Left ventricle myocardium inferior (tissue), 1 donor: ENCODE data around the gene LYPD6. TPM values are rescaled to one million over a fixed set of nuclear protein-coding genes. Genes with fewer than 3 reads are reported as not detected.

Experiments
- DNase-seq: peaks from one replicate; pipeline ENCODE4 v3.0.0-alpha.2; 2020
- H3K27ac ChIP-seq: fragments of 200-600 bp; replicated peaks from 2 replicates; pipeline ENCODE4 v1.8.0; 2021
- H3K27me3 ChIP-seq: fragments of 200-600 bp; 2 replicates; pipeline ENCODE4 v1.8.0; 2021; ENCODE audit warnings: low read depth
- H3K36me3 ChIP-seq: fragments of 200-600 bp; 2 replicates; pipeline ENCODE4 v1.8.0; 2021
- H3K4me1 ChIP-seq: fragments of 200-600 bp; 2 replicates; pipeline ENCODE4 v1.8.0; 2021
- H3K4me3 ChIP-seq: fragments of 200-600 bp; 2 replicates; pipeline ENCODE4 v1.8.0; 2021; ENCODE audit warnings: mild to moderate bottlenecking, moderate library complexity
- H3K9me3 ChIP-seq: fragments of 200-600 bp; replicated peaks from 2 replicates; pipeline ENCODE4 v1.8.0; 2021
- intact Hi-C: fragments of 100-400 bp; cut with micrococcal nuclease; formaldehyde crosslinking; loops from one replicate; pipeline ENCODE4 v1.11.0; 2022
- total RNA-seq: library from RNA; stranded (reverse); fragmentation: NEBNext Ultra II Directional; extraction: Animal tissue kit (Norgen Biotek cat#: 25700); gene quantifications from one replicate; pipeline ENCODE4 v1.2.1, GENCODE V29; 2021
- TF ChIP-seq, protein P1 (sequence below): fragments of 200-600 bp; IDR thresholded peaks from 2 replicates; pipeline ENCODE4 v1.8.0; 2021; ENCODE audit warnings: antibody characterized with exemption, mild to moderate bottlenecking, borderline replicate concordance
- donor health status: DM: no; HTN: yes; CAD: no; lungs with severe emphysema.

The LYPD6 gene
- total RNA-seq, 1 donor from 2014 or later, result 0.08 TPM

DNA sequence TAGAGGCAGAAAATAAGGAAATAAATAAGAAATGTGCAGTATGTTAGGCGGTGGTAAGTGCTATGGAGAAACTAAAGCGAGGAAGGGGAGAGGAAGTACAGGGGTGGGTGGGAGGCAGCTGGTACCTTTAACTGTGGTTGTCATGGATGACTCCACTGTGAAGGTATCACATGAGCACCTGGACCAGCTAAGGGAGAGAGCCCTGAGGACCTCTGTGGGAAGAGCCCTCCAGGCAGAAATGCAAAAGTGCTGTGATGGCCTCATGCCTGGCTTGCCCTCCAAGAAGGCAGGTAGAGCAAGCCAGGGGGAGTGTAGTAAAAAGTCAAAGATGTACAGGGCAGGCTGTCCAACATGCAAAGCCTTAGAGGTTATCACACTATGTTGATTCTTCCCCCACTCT is 17.9 kb downstream of the LYPD6 start:
- H3K27me3 ChIP-seq, result peaks cover 28% of the 10 kb centered on the region
- no peak for DNase-seq
- H3K4me1 ChIP-seq, result no peaks in the 10 kb centered on the region
- TF ChIP-seq, protein P1, sequence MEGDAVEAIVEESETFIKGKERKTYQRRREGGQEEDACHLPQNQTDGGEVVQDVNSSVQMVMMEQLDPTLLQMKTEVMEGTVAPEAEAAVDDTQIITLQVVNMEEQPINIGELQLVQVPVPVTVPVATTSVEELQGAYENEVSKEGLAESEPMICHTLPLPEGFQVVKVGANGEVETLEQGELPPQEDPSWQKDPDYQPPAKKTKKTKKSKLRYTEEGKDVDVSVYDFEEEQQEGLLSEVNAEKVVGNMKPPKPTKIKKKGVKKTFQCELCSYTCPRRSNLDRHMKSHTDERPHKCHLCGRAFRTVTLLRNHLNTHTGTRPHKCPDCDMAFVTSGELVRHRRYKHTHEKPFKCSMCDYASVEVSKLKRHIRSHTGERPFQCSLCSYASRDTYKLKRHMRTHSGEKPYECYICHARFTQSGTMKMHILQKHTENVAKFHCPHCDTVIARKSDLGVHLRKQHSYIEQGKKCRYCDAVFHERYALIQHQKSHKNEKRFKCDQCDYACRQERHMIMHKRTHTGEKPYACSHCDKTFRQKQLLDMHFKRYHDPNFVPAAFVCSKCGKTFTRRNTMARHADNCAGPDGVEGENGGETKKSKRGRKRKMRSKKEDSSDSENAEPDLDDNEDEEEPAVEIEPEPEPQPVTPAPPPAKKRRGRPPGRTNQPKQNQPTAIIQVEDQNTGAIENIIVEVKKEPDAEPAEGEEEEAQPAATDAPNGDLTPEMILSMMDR, result no peak
- no peaks in the 10 kb centered on the region for H3K9me3 ChIP-seq
- intact Hi-C loops, result no loop called here
- no peak overlapping the region for H3K27ac ChIP-seq
- H3K36me3 ChIP-seq, result no peaks in the 10 kb centered on the region
- no peak overlapping the region for H3K4me3 ChIP-seq

DNA sequence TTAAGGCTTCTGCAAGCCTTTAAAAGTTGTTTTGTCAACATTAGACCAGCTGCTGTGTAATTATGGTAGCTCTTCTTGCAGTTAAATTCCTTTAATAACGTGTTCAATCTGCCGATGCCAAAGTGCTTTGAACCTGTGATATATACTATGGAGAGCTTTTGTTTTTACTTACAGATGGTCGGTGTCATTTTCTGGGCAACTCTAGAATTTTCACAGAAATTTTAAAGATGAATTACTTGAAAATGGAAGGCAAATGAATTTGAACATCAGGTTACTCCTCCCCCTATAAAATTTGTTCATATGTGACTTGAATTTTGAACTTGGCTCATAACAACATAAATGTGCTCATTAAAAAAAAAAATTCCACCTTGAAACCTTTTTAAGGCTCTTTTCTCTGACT is 23.0 kb downstream of the LYPD6 start:
- intact Hi-C loops, result no loop called here
- DNase-seq, result no peak

DNA sequence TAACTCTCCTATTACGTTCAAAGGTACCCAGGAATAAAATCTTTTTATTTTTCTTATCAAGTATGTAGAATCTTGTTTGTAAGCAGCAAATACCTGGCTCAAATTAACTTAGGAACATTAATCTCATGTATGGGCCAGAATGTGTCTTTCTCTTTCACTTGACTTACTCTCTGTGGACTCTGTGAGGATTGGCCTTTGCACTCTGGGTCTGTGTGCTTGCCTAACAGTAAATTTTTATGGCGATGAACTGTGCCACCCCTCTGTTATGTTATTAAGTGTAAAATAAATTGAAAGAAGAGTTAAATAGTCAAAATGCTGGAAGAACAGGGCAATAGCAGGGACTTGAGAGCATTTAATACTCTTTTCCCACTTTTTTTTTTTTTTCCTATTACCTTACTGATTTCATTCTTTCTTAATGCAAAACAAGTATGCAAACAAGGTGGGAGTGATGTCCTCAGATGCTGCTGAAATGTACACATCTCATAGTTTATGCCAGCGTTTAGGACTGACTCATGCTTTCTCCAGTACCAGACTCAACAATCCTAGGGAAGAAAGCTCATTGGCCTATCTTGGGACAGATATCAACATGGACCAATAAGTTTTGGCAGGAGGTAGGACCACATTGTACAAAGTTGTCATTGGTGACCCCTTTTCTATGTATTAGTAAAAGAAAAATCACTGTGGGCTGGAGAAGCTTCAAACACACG is 25.5 kb downstream of the LYPD6 start:
- H3K27ac ChIP-seq, result no peak overlapping the region
- intact Hi-C loops, result no loop called here

More for the DNA sequence above, 23.0 kb downstream of the LYPD6 start:
- Histone ChIP-seq H3K27ac (no peak overlapping the region), H3K27me3 (peaks cover 19% of the 10 kb centered on the region), H3K9me3 (no peaks in the 10 kb centered on the region), H3K4me1 (no peaks in the 10 kb centered on the region), H3K36me3 (no peaks in the 10 kb centered on the region), H3K4me3 (no peak overlapping the region)
- TF ChIP-seq, protein P1, result no peak

DNA sequence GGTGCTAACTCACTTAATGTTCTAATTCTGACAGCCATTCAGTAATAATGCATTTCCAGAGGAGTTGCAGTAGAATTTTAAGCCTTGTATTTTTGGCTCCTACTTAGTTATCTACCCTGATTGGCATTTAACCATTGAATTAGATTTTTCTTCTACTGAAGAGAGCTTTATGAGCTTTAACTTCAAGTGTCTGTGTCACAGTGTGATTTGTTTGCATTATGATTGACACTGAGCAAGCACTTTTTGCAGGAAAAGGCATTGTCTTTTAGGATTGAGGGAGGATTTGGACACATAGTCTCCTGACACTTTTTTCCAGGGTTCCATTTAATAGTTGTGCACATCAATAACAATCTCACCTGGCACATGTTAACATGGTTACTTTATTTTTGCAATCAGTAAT is 26.7 kb downstream of the LYPD6 start:
- no peaks in the 10 kb centered on the region for H3K36me3 ChIP-seq
- TF ChIP-seq, protein P1, result no peak
- H3K4me1 ChIP-seq, result no peaks in the 10 kb centered on the region
- no peaks in the 10 kb centered on the region for H3K9me3 ChIP-seq
- no peak for DNase-seq
- no peak overlapping the region for H3K27ac ChIP-seq
- H3K27me3 ChIP-seq, result no peaks in the 10 kb centered on the region
- intact Hi-C loops, result no loop called here
- H3K4me3 ChIP-seq, result no peak overlapping the region

More for the DNA sequence above, 25.5 kb downstream of the LYPD6 start:
- no peaks in the 10 kb centered on the region for H3K9me3 ChIP-seq
- DNase-seq, result no peak
- H3K27me3 ChIP-seq, result peaks cover 2% of the 10 kb centered on the region
- TF ChIP-seq, protein P1, result no peak
- no peaks in the 10 kb centered on the region for H3K4me1 ChIP-seq
- H3K36me3 ChIP-seq, result no peaks in the 10 kb centered on the region
- no peak overlapping the region for H3K4me3 ChIP-seq

DNA sequence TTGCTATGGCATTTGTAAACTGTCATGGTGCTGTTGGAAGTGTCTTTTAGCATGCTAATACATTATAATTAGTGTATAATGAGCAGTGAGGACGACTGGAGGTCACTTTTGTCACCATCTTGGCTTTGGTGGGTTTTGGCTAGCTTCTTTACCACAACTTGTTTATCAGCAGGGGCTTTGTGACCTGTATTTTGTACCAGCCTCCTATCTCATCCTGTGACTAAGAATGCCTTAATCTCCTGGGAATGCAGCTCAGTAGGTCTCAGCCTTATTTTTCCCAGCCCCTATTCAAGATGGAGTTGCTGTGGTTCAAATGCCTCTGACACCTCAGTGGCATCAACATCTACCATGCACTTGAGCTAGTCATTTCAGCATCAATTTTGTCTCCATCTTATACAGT is 29.7 kb downstream of the LYPD6 start:
- TF ChIP-seq, protein P1, result no peak
- no peak overlapping the region for H3K27ac ChIP-seq
- intact Hi-C loops, result no loop called here

More for the DNA sequence above, 29.7 kb downstream of the LYPD6 start:
- Histone ChIP-seq H3K4me1 (no peaks in the 10 kb centered on the region), H3K27me3 (no peaks in the 10 kb centered on the region), H3K4me3 (no peak overlapping the region), H3K36me3 (no peaks in the 10 kb centered on the region), H3K9me3 (no peaks in the 10 kb centered on the region)
- no peak for DNase-seq
